Measurements from ENCODE around the gene CELF4.

CELF4 gene

DNA sequence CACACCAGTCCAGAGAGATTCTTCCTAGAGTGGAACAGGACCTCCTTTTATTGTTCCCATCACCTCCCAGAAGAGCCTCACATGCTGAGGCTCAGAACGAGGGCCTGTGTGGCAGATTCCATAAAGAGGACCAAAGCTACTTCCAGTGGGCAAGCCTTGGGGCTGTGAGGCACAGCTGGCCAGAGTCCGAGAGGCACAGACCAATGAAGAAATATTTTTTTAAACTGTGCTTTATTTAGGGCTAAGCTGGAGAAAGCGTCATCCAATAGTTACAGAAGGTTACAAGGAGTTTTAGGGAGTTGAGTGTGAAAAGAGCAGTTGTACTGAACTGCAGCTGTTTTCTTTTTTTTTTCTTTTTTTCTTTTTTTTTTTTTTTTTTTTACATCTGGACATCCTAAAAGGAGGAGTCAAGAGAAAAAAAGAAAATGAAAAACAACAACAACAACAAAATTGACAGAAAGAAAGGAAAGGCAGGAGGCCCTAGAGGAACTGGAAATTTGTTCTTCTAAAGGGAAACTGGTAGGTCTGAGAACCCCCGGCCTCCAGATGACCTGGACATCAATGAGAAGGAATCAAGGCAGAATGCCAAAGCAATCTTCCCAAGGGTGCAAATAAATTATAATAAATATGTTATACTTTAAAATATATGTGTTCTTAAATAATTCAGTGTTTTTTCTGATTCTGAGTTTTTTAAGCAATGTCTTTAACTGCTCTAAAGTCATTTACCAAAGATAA, 322.6 kb downstream of the CELF4 start:
- H3K36me3 ChIP-seq (replicated peaks), result no peaks in the 10 kb centered on the region
- in situ Hi-C loops (cut with HindIII; ENCODE audit: low pct_ligation_motif_present, low sequenced_read_pairs), result no loop called here
- H3K27ac ChIP-seq, result no peak overlapping the region
- H3K27me3 ChIP-seq (replicated peaks), result peaks cover 7% of the 10 kb centered on the region
- DNase-seq, result no peak
- TF ChIP-seq CTCF (IDR thresholded peaks at IDR 0.05; ENCODE audit: low read depth, low read length, missing control alignments), result no peak
- no peak overlapping the region for H3K4me3 ChIP-seq (ENCODE audit: low read depth, low read length)

- H3K27ac ChIP-seq, result no peak overlapping the region
- DNase-seq, result no peak
- H3K36me3 ChIP-seq (replicated peaks), result no peaks in the 10 kb centered on the region
- no peak for TF ChIP-seq CTCF (IDR thresholded peaks at IDR 0.05; ENCODE audit: low read depth, low read length, missing control alignments)
- H3K4me3 ChIP-seq (ENCODE audit: low read depth, low read length), result no peak overlapping the region
- peaks cover 7% of the 10 kb centered on the region for H3K27me3 ChIP-seq (replicated peaks)
- in situ Hi-C loops (cut with HindIII; ENCODE audit: low pct_ligation_motif_present, low sequenced_read_pairs), result no loop called here
Measured at GRCh38 chr18:37242091-37242490, 323.5 kb downstream of the CELF4 start.

GRCh38 chr18:37238282-37239108, 327.1 kb downstream of the CELF4 start:
- in situ Hi-C loops (cut with HindIII; ENCODE audit: low pct_ligation_motif_present, low sequenced_read_pairs), result no loop called here
- no peak for DNase-seq
- Histone ChIP-seq H3K36me3 (replicated peaks) (no peaks in the 10 kb centered on the region), H3K4me3 (ENCODE audit: low read depth, low read length) (no peak overlapping the region), H3K27me3 (replicated peaks) (peaks cover 7% of the 10 kb centered on the region), H3K27ac (no peak overlapping the region)
- TF ChIP-seq CTCF (IDR thresholded peaks at IDR 0.05; ENCODE audit: low read depth, low read length, missing control alignments), result no peak

DNA sequence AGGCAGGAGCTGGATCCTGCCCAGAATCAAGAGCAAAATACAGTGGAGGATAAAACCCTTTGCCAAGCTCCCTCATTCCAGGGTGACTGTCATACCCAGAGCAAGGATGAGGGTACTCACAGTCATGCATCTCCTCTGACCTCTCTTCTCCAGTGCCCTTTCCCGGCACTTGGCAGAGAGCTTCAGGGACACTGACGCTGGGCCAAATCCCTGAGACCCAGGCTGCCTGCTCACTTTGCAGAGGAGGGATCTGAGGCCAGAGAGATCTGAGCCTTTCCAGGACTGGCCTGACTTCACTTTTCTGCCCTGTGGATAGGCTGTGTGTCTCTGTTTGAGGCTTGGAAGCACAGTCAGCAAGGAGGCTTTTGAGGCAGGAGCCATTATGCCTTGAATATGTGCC, 330.0 kb downstream of the CELF4 start:
- in situ Hi-C loops (cut with HindIII; ENCODE audit: low pct_ligation_motif_present, low sequenced_read_pairs), result no loop called here
- no peak for TF ChIP-seq CTCF (IDR thresholded peaks at IDR 0.05; ENCODE audit: low read depth, low read length, missing control alignments)
- DNase-seq, result no peak
- Histone ChIP-seq H3K36me3 (replicated peaks) (no peaks in the 10 kb centered on the region), H3K27me3 (replicated peaks) (no peaks in the 10 kb centered on the region), H3K27ac (no peak overlapping the region), H3K4me3 (ENCODE audit: low read depth, low read length) (no peak overlapping the region)

- Histone ChIP-seq H3K4me3 (ENCODE audit: low read depth, low read length) (no peak overlapping the region), H3K27me3 (replicated peaks) (no peaks in the 10 kb centered on the region), H3K36me3 (replicated peaks) (no peaks in the 10 kb centered on the region), H3K27ac (no peak overlapping the region)
- no peak for TF ChIP-seq CTCF (IDR thresholded peaks at IDR 0.05; ENCODE audit: low read depth, low read length, missing control alignments)
- DNase-seq, result no peak
- in situ Hi-C loops (cut with HindIII; ENCODE audit: low pct_ligation_motif_present, low sequenced_read_pairs), result no loop called here
Measured at GRCh38 chr18:37231251-37231650, 334.3 kb downstream of the CELF4 start.
